Panc1 (cell line): ENCODE data around the gene ITSN2. TPM values are rescaled to one million over a fixed set of nuclear protein-coding genes. Genes with fewer than 3 reads are reported as not detected.

ENCODE experiments used
- ATAC-seq: fragments of 200-7000 bp; cut with Tn5 transposase; 2 replicates; pipeline ENCODE4 v1.9.1; 2020; ENCODE audit warnings: mild to moderate bottlenecking, moderate library complexity
- BruUV-seq: library from RNA; stranded (reverse); fragments of 400-500 nt; replicated peaks from 2 replicates; lab custom pipeline; 2021; lab: Mats Ljungman, UMichigan
- CTCF ChIA-PET: fragments of 300-600 bp; sonication (Branson Sonifier 250); formaldehyde crosslinking; loops from one replicate; lab custom pipeline; 2022; ENCODE audit warnings: antibody characterized with exemption; lab: Charles Lee
- POLR2A ChIA-PET: fragments of 300-600 bp; sonication (Branson Sonifier 250); formaldehyde crosslinking; loops from one replicate; lab custom pipeline; 2022; ENCODE audit warnings: antibody characterized with exemption; lab: Charles Lee
- DNase-seq: peaks from one replicate; pipeline ENCODE4 v3.0.0-alpha.2; 2010; ENCODE audit warnings: low read depth, low spot score
- H3K27ac ChIP-seq: 2 replicates; pipeline ENCODE4 v1.5.1; 2011; ENCODE audit warnings: mild to moderate bottlenecking, low read length, inconsistent platforms
- H3K27me3 ChIP-seq: fragments of 200-500 bp; sonication (Bioruptor generic); 2 replicates; pipeline ENCODE4 v1.6.0; 2014; ENCODE audit warnings: low read length, inconsistent platforms; ENCODE audit not compliant: control insufficient read depth, insufficient read depth
- H3K36me3 ChIP-seq: fragments of 200-500 bp; sonication (Bioruptor generic); 2 replicates; pipeline ENCODE4 v1.5.1; 2014; ENCODE audit warnings: inconsistent platforms, mild to moderate bottlenecking, low read length, moderate library complexity; ENCODE audit not compliant: control insufficient read depth, insufficient read depth
- H3K4me1 ChIP-seq: 2 replicates; pipeline ENCODE4 v1.5.1; 2011; ENCODE audit warnings: inconsistent platforms, mild to moderate bottlenecking, low read length, moderate library complexity; ENCODE audit not compliant: control insufficient read depth, insufficient read depth
- H3K4me3 ChIP-seq, 2 experiments: 2 replicates each; pipeline ENCODE4 v1.5.1; 2011 to 2012; ENCODE audit warnings: low read depth in 2 of 2, low read length in 2 of 2, mild to moderate bottlenecking in 2 of 2, inconsistent platforms in 1 of 2, moderate library complexity in 1 of 2
- H3K9me3 ChIP-seq: fragments of 200-500 bp; sonication (Bioruptor generic); 2 replicates; pipeline ENCODE4 v1.5.1; 2014; ENCODE audit warnings: low read depth, mild to moderate bottlenecking, inconsistent platforms, low read length, moderate library complexity; ENCODE audit not compliant: control insufficient read depth, insufficient read depth
- POLR2AphosphoS5 ChIP-seq: IDR thresholded peaks from 2 replicates; pipeline ENCODE4 v1.6.1; 2012; ENCODE audit warnings: mild to moderate bottlenecking, low read depth, low read length, moderate library complexity
- SIN3A ChIP-seq: IDR thresholded peaks from 2 replicates; pipeline ENCODE4 v1.6.1; 2012; ENCODE audit warnings: low read depth, mild to moderate bottlenecking, low read length, moderate library complexity, borderline replicate concordance; ENCODE audit not compliant: insufficient read depth
- TCF7L2 ChIP-seq: IDR thresholded peaks from 2 replicates; pipeline ENCODE4 v1.6.1; 2011; ENCODE audit warnings: mild to moderate bottlenecking, low read depth, low read length, inconsistent platforms
- in situ Hi-C: cut with HindIII; loops from 2 replicates; pipeline ENCODE4 v1.10.0; 2016; ENCODE audit warnings: low sequenced_read_pairs, low pct_unique_long_range_greater_than_20kb
- intact Hi-C: fragments of 100-400 bp; cut with micrococcal nuclease; formaldehyde crosslinking; loops from one replicate; pipeline ENCODE4 v1.10.0; 2022; ENCODE audit not compliant: unreplicated experiment
- total RNA-seq: library from RNA; stranded (reverse); gene quantifications from one replicate; pipeline ENCODE4 v1.2.1, GENCODE V29; 2021; ENCODE audit not compliant: unreplicated experiment
- TF ChIP-seq, protein P1 (sequence below): fragments of 450-650 bp; IDR thresholded peaks from 2 replicates; pipeline ENCODE4 v1.5.1; 2017; ENCODE audit warnings: mild to moderate bottlenecking
- TF ChIP-seq, protein P2 (sequence below), 2 experiments: IDR thresholded peaks; 2 replicates each; pipeline ENCODE4 v1.6.1; 2011 to 2012; ENCODE audit warnings: low read depth in 2 of 2, control low read depth in 1 of 2, low read length in 1 of 2, mild to moderate bottlenecking in 1 of 2, moderate library complexity in 1 of 2; ENCODE audit not compliant: insufficient read depth in 1 of 2

The ITSN2 gene
- total RNA-seq, 1 experiment from 2014 or later = 57.7 TPM

DNA sequence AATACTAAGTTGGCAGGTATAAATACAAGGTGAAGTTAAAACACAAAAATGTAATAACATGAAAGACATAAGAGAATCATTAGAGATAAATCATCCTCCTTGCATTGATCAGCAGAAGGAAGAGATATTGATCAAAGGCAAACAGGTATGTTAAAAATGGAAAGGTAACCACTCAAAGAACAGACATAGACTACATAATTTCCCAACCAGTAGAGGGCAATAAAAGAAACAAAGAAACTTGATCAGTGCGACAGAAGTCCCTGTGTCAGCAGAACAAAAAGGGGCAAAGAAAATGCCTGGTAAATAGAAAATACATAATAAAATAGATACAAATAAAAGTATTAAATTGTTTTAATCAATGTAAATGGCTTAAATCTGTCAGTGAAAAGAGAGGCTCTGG, 131.9 kb downstream of the ITSN2 start:
- no TSS peak for BruUV-seq
- no peak for DNase-seq
- intact Hi-C loops = loop anchor here (5.0 kb wide), 1 partner anchor 154 kb away; no protein-coding TSS in a partner anchor
- in situ Hi-C loops = no loop called here
- Histone ChIP-seq H3K27ac (no peak overlapping the region), H3K4me1 (no peaks in the 10 kb centered on the region; the same call in 1 of the 2 replicates), H3K36me3 (no peaks in the 10 kb centered on the region), H3K4me3 (no peak overlapping the region), H3K9me3 (no peaks in the 10 kb centered on the region), H3K27me3 (no peaks in the 10 kb centered on the region)
- CTCF ChIA-PET = no interaction called here
- TF ChIP-seq SIN3A = no peak
- TF ChIP-seq, protein P1, sequence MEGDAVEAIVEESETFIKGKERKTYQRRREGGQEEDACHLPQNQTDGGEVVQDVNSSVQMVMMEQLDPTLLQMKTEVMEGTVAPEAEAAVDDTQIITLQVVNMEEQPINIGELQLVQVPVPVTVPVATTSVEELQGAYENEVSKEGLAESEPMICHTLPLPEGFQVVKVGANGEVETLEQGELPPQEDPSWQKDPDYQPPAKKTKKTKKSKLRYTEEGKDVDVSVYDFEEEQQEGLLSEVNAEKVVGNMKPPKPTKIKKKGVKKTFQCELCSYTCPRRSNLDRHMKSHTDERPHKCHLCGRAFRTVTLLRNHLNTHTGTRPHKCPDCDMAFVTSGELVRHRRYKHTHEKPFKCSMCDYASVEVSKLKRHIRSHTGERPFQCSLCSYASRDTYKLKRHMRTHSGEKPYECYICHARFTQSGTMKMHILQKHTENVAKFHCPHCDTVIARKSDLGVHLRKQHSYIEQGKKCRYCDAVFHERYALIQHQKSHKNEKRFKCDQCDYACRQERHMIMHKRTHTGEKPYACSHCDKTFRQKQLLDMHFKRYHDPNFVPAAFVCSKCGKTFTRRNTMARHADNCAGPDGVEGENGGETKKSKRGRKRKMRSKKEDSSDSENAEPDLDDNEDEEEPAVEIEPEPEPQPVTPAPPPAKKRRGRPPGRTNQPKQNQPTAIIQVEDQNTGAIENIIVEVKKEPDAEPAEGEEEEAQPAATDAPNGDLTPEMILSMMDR = peak; percentile 65; the same call in 1 of the 2 replicates
- no peak for TF ChIP-seq TCF7L2
- POLR2A ChIA-PET = no interaction called here
- peak; percentile 81; the same call in 1 of the 2 replicates for ATAC-seq

DNA sequence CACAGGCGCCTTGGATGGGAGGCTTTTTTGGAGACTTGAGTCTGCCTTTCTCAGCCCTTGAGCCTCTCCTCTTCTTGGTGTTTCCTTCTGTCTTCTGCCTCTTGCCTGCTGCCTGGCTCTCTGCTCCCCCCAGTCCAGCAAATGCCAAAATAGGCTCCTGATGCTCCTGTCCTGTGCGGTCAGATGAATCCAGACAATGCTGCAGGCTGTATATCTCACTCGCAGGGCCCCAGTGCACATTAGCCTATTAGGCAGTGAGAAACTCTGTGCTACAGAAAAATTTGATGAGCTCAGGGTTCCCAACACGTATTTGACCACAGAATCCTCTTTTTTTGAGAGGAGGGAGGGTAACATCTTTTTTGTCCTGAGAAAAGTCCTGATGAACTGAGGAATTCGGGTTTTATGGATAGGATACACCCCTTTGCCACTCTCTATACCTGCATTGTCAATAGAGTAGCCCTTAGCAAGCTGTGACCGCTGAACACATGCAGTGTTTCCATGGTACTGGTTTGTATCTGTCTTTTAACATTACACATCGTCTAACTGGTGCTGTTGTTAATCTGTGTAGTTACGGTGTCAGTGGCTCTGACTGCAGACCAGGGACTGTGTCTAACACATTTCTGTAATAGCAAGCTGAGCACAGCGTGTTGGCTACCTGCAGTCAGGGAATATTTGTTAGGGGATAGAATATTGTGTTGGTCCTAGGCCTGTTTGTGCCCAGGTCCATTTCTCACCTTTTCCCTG, 134.7 kb downstream of the ITSN2 start:
- Histone ChIP-seq H3K4me1 (no peaks in the 10 kb centered on the region; the same call in 1 of the 2 replicates), H3K27ac (no peak overlapping the region), H3K4me3 (no peak overlapping the region), H3K9me3 (no peaks in the 10 kb centered on the region), H3K27me3 (no peaks in the 10 kb centered on the region), H3K36me3 (no peaks in the 10 kb centered on the region)
- DNase-seq = no peak
- intact Hi-C loops (loop anchor here (5.0 kb wide), 1 partner anchor 157 kb away; no protein-coding TSS in a partner anchor), in situ Hi-C loops (no loop called here)
- no TSS peak for BruUV-seq
- CTCF ChIA-PET = interaction anchor here (0.6 kb wide), 1 partner anchor 64 kb away, joined by 3 read pairs; no protein-coding TSS in a partner anchor
- POLR2A ChIA-PET = no interaction called here
- ATAC-seq = no peak
- TF ChIP-seq, protein P1 = no peak
- no peak for TF ChIP-seq TCF7L2
- TF ChIP-seq, protein P2, sequence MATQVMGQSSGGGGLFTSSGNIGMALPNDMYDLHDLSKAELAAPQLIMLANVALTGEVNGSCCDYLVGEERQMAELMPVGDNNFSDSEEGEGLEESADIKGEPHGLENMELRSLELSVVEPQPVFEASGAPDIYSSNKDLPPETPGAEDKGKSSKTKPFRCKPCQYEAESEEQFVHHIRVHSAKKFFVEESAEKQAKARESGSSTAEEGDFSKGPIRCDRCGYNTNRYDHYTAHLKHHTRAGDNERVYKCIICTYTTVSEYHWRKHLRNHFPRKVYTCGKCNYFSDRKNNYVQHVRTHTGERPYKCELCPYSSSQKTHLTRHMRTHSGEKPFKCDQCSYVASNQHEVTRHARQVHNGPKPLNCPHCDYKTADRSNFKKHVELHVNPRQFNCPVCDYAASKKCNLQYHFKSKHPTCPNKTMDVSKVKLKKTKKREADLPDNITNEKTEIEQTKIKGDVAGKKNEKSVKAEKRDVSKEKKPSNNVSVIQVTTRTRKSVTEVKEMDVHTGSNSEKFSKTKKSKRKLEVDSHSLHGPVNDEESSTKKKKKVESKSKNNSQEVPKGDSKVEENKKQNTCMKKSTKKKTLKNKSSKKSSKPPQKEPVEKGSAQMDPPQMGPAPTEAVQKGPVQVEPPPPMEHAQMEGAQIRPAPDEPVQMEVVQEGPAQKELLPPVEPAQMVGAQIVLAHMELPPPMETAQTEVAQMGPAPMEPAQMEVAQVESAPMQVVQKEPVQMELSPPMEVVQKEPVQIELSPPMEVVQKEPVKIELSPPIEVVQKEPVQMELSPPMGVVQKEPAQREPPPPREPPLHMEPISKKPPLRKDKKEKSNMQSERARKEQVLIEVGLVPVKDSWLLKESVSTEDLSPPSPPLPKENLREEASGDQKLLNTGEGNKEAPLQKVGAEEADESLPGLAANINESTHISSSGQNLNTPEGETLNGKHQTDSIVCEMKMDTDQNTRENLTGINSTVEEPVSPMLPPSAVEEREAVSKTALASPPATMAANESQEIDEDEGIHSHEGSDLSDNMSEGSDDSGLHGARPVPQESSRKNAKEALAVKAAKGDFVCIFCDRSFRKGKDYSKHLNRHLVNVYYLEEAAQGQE (IDR thresholded peaks at IDR 0.05; ENCODE audit: insufficient read depth in 1 of 2, low read depth in 2 of 2, low read length in 1 of 2) = no peak
- no peak for TF ChIP-seq SIN3A
- no peak for TF ChIP-seq POLR2AphosphoS5
